ENCODE measurements around the gene ZNF212.
A peak's percentile ranks its signal among the peaks of the same experiment; 100 is the strongest.

ZNF212 gene

GRCh38 chr7:149239345-149240143, at the start of gene ZNF212:
TSS of gene ZNF212 (plus strand) at chr7:149239651. CDS start at chr7:149239779, 128 bp downstream.
- in situ Hi-C loops (cut with HindIII; ENCODE audit: low pct_unique_long_range_greater_than_20kb, low sequenced_read_pairs), result no loop called here
- peak; percentile 90 to 93 for DNase-seq (ENCODE audit: low read depth in 1 of 2, low spot score in 1 of 2)
- no peak for TF ChIP-seq JUND (IDR thresholded peaks at IDR 0.05; ENCODE audit: low read depth)

- no peak for TF ChIP-seq JUND (IDR thresholded peaks at IDR 0.05; ENCODE audit: low read depth)
- in situ Hi-C loops (cut with HindIII; ENCODE audit: low pct_unique_long_range_greater_than_20kb, low sequenced_read_pairs), result no loop called here
- DNase-seq (ENCODE audit: low read depth in 1 of 2, low spot score in 1 of 2), result no peak
Measured at GRCh38 chr7:149191851-149192250, 47.6 kb upstream of the ZNF212 start.

GRCh38 chr7:149194799-149195179, 44.7 kb upstream of the ZNF212 start:
- DNase-seq (ENCODE audit: low read depth in 1 of 2, low spot score in 1 of 2), result no peak
- TF ChIP-seq JUND (IDR thresholded peaks at IDR 0.05; ENCODE audit: low read depth), result no peak
- in situ Hi-C loops (cut with HindIII; ENCODE audit: low pct_unique_long_range_greater_than_20kb, low sequenced_read_pairs), result no loop called here

- in situ Hi-C loops (cut with HindIII; ENCODE audit: low pct_unique_long_range_greater_than_20kb, low sequenced_read_pairs), result no loop called here
- DNase-seq (ENCODE audit: low read depth in 1 of 2, low spot score in 1 of 2), result peak; percentile 91 to 93
- TF ChIP-seq JUND (IDR thresholded peaks at IDR 0.05; ENCODE audit: low read depth), result no peak
Measured at GRCh38 chr7:149195180-149196150, 44.0 kb upstream of the ZNF212 start, which contains the start of gene ZNF282. TSS of gene ZNF282 (plus strand) at chr7:149195546. CDS start at chr7:149195590, 44 bp downstream.

- no peak for TF ChIP-seq JUND (IDR thresholded peaks at IDR 0.05; ENCODE audit: low read depth)
- in situ Hi-C loops (cut with HindIII; ENCODE audit: low pct_unique_long_range_greater_than_20kb, low sequenced_read_pairs), result no loop called here
- DNase-seq (ENCODE audit: low read depth in 1 of 2, low spot score in 1 of 2), result no peak
Measured at GRCh38 chr7:149196151-149196704, 43.2 kb upstream of the ZNF212 start.

GRCh38 chr7:149196705-149197171, 42.7 kb upstream of the ZNF212 start:
- peak in 1 of 2 experiments; percentile 24 for DNase-seq (ENCODE audit: low read depth in 1 of 2, low spot score in 1 of 2)

GRCh38 chr7:149197675-149198074, 41.8 kb upstream of the ZNF212 start:
- TF ChIP-seq JUND (IDR thresholded peaks at IDR 0.05; ENCODE audit: low read depth), result no peak
- DNase-seq (ENCODE audit: low read depth in 1 of 2, low spot score in 1 of 2), result no peak
- in situ Hi-C loops (cut with HindIII; ENCODE audit: low pct_unique_long_range_greater_than_20kb, low sequenced_read_pairs), result no loop called here

More at GRCh38 chr7:149196705-149197171, 42.7 kb upstream of the ZNF212 start:
- no peak for TF ChIP-seq JUND (IDR thresholded peaks at IDR 0.05; ENCODE audit: low read depth)
- in situ Hi-C loops (cut with HindIII; ENCODE audit: low pct_unique_long_range_greater_than_20kb, low sequenced_read_pairs), result no loop called here

GRCh38 chr7:149198161-149198816, 41.2 kb upstream of the ZNF212 start:
- no peak for TF ChIP-seq JUND (IDR thresholded peaks at IDR 0.05; ENCODE audit: low read depth)
- in situ Hi-C loops (cut with HindIII; ENCODE audit: low pct_unique_long_range_greater_than_20kb, low sequenced_read_pairs), result no loop called here

GRCh38 chr7:149199234-149199995, 40.0 kb upstream of the ZNF212 start:
- no peak for TF ChIP-seq JUND (IDR thresholded peaks at IDR 0.05; ENCODE audit: low read depth)
- in situ Hi-C loops (cut with HindIII; ENCODE audit: low pct_unique_long_range_greater_than_20kb, low sequenced_read_pairs), result no loop called here
- DNase-seq (ENCODE audit: low read depth in 1 of 2, low spot score in 1 of 2), result no peak

More at GRCh38 chr7:149198161-149198816, 41.2 kb upstream of the ZNF212 start:
- no peak for DNase-seq (ENCODE audit: low read depth in 1 of 2, low spot score in 1 of 2)

- DNase-seq (ENCODE audit: low read depth in 1 of 2, low spot score in 1 of 2), result peak in 1 of 2 experiments; percentile 52
- in situ Hi-C loops (cut with HindIII; ENCODE audit: low pct_unique_long_range_greater_than_20kb, low sequenced_read_pairs), result no loop called here
- TF ChIP-seq JUND (IDR thresholded peaks at IDR 0.05; ENCODE audit: low read depth), result no peak
Measured at GRCh38 chr7:149202831-149203231, 36.6 kb upstream of the ZNF212 start.

- TF ChIP-seq JUND (IDR thresholded peaks at IDR 0.05; ENCODE audit: low read depth), result no peak
- in situ Hi-C loops (cut with HindIII; ENCODE audit: low pct_unique_long_range_greater_than_20kb, low sequenced_read_pairs), result no loop called here
- DNase-seq (ENCODE audit: low read depth in 1 of 2, low spot score in 1 of 2), result peak; percentile 43 to 74
Measured at GRCh38 chr7:149205690-149206381, 33.6 kb upstream of the ZNF212 start.
